SU-DHL-6 (cell line): ENCODE measurements around the gene IFNA21.

ENCODE experiments used
- EZH2phosphoT487 ChIP-seq: fragments of 200-600 bp; sonication (generic), shearing (Covaris generic); conservative IDR thresholded peaks from 2 replicates; pipeline ENCODE4 v1.6.1; 2018; ENCODE audit warnings: mild to moderate bottlenecking, antibody characterized with exemption, low read length, moderate library complexity, mixed read lengths
- TF ChIP-seq, protein P1 (sequence below): fragments of 200-600 bp; sonication (generic); IDR thresholded peaks from one replicate; pipeline ENCODE4 v1.5.1; 2017; ENCODE audit warnings: antibody characterized with exemption, mild to moderate bottlenecking, low read length, moderate library complexity; ENCODE audit not compliant: insufficient read depth, poor library complexity, severe bottlenecking

DNA sequence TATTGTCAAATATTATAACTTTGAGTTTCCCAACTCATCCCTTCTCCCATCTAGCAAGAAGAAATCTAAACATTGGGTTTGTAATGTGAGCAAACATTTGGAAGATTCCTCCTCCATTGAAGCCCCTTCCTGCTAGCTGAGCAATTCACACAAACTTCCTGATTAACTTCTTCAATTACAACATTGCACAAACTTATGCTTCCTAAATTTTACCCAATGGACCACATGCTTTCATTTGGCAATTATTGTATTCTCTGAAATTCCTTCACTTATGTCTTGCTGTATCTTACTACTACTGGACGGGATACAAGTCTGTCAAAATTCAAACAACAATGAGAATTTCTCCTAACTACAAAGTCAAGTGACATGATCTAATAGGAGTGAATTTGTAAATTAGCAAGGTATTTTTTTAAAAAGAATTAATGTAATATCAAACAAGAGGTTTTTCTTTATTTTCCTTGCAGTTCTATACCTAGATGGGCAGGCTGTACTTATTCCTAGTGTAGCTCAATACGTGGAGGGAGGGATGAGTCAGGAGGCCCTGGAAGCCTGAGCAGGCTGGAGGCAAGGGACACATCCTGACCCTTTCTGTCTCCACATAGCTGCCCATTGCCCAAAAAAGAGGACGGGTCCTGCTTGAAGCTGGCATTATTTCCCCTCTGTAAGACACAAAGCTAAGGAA is 13.0 kb downstream of the IFNA21 start:
- TF ChIP-seq EZH2phosphoT487: no peak
- TF ChIP-seq, protein P1, sequence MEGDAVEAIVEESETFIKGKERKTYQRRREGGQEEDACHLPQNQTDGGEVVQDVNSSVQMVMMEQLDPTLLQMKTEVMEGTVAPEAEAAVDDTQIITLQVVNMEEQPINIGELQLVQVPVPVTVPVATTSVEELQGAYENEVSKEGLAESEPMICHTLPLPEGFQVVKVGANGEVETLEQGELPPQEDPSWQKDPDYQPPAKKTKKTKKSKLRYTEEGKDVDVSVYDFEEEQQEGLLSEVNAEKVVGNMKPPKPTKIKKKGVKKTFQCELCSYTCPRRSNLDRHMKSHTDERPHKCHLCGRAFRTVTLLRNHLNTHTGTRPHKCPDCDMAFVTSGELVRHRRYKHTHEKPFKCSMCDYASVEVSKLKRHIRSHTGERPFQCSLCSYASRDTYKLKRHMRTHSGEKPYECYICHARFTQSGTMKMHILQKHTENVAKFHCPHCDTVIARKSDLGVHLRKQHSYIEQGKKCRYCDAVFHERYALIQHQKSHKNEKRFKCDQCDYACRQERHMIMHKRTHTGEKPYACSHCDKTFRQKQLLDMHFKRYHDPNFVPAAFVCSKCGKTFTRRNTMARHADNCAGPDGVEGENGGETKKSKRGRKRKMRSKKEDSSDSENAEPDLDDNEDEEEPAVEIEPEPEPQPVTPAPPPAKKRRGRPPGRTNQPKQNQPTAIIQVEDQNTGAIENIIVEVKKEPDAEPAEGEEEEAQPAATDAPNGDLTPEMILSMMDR: no peak
